K562 (cell line): ENCODE data around the gene GCSAM. TPM values are rescaled to one million over a fixed set of nuclear protein-coding genes. Genes with fewer than 3 reads are reported as not detected.

ENCODE experiments used
- ATAC-seq: fragments of 200-7000 bp; cut with Tn5 transposase; 3 replicates; pipeline ENCODE4 v1.9.1; 2020; ENCODE audit warnings: moderate library complexity
- BruUV-seq: library from RNA; stranded (reverse); fragments of 400-500 nt; replicated peaks from 2 replicates; lab custom pipeline; 2021; lab: Mats Ljungman, UMichigan
- CTCF ChIA-PET: fragments of 300-600 bp; formaldehyde crosslinking; extraction: SDS; loops from one replicate; lab custom pipeline; 2021; ENCODE audit warnings: low intra/inter-chr PET ratio; lab: Yijun Ruan, JAX
- POLR2A ChIA-PET: fragments of 300-600, 350-650 bp; sonication (Branson Sonifier 250); formaldehyde crosslinking; extraction: SDS; loops from one replicate; lab custom pipeline; 2021; ENCODE audit warnings: antibody characterized with exemption, inconsistent platforms; lab: Yijun Ruan, JAX
- DNase-seq, 4 experiments: peaks; one replicate each; pipeline versions ENCODE4 v3.0.0 to v3.0.0-alpha.2; 2011 to 2018; ENCODE audit warnings: low spot score in 3 of 4, mixed read lengths in 3 of 4; ENCODE audit errors: extremely low read depth in 1 of 4
- FAIRE-seq: peaks from 2 replicates; lab custom pipeline; 2011; peaks lifted over from hg19 to GRCh38; lab: Jason Lieb, UNC
- H2AFZ ChIP-seq: 2 replicates; pipeline ENCODE4 v1.6.0; 2011; ENCODE audit warnings: low read depth, low read length, control low read depth, inconsistent platforms
- H3K27ac ChIP-seq: fragments of 200-600 bp; 3 replicates; pipeline ENCODE4 v1.8.0; 2011; ENCODE audit warnings: low read depth, mild to moderate bottlenecking, control low read depth, inconsistent platforms, low read length, moderate library complexity, mixed read lengths; ENCODE audit errors: extremely low read depth
- H3K27me3 ChIP-seq, 2 experiments: fragments of 300-600 bp in 1 of 2; 2 replicates in 1 of 2; 3 replicates in 1 of 2; pipeline versions ENCODE4 v1.6.0 to v1.8.0; 2011; ENCODE audit warnings: inconsistent platforms in 2 of 2, low read length in 2 of 2, mild to moderate bottlenecking in 1 of 2, mixed read lengths in 1 of 2, moderate library complexity in 1 of 2; ENCODE audit not compliant: control insufficient read depth in 2 of 2, insufficient read depth in 2 of 2
- H3K36me3 ChIP-seq: fragments of 300-600 bp; 3 replicates; pipeline ENCODE4 v1.8.0; 2011; ENCODE audit warnings: mild to moderate bottlenecking, low read length, inconsistent platforms; ENCODE audit not compliant: control insufficient read depth, insufficient read depth
- H3K4me1 ChIP-seq, 2 experiments: fragments of 200-600 bp in 1 of 2; replicated peaks in 1 of 2; 2 replicates in 1 of 2; 3 replicates in 1 of 2; pipeline versions ENCODE4 v1.5.1 to v1.8.0; 2011; ENCODE audit warnings: inconsistent platforms in 2 of 2, low read length in 2 of 2, mild to moderate bottlenecking in 1 of 2, mixed read lengths in 1 of 2, moderate library complexity in 1 of 2; ENCODE audit not compliant: control insufficient read depth in 2 of 2, insufficient read depth in 2 of 2
- H3K4me2 ChIP-seq: 2 replicates; pipeline ENCODE4 v1.6.1; 2011; ENCODE audit warnings: low read length, control low read depth, inconsistent platforms, mixed read lengths; ENCODE audit not compliant: insufficient read depth
- H3K4me3 ChIP-seq: fragments of 200-600 bp; sonication (generic), shearing (Covaris generic); 2 replicates; pipeline ENCODE4 v1.5.1; 2016; ENCODE audit warnings: control low read depth, inconsistent platforms
- H3K79me2 ChIP-seq: fragments of 200-600 bp; 3 replicates; pipeline ENCODE4 v1.8.0; 2011; ENCODE audit warnings: low read length, inconsistent platforms; ENCODE audit not compliant: control insufficient read depth, insufficient read depth
- H3K9ac ChIP-seq, 2 experiments: 2 replicates each; pipeline versions ENCODE4 v1.6.0 to v1.6.1; 2011; ENCODE audit warnings: low read depth in 2 of 2, low read length in 2 of 2, control low read depth in 1 of 2, inconsistent platforms in 1 of 2, mild to moderate bottlenecking in 1 of 2, mixed read lengths in 1 of 2; ENCODE audit not compliant: insufficient read depth in 1 of 2
- H3K9me1 ChIP-seq: one replicate; pipeline ENCODE4 v1.6.0; 2011; ENCODE audit warnings: inconsistent platforms, mild to moderate bottlenecking, low read length, moderate library complexity; ENCODE audit not compliant: control insufficient read depth, insufficient read depth
- H3K9me3 ChIP-seq: replicated peaks from 2 replicates; pipeline ENCODE4 v1.5.1; 2011; ENCODE audit warnings: low read depth, low read length, inconsistent platforms; ENCODE audit not compliant: control insufficient read depth, insufficient read depth
- H4K20me1 ChIP-seq: replicated peaks from 2 replicates; pipeline ENCODE4 v1.6.1; 2011; ENCODE audit warnings: low read length, inconsistent platforms, mixed read lengths; ENCODE audit not compliant: control insufficient read depth, insufficient read depth
- BRCA1 ChIP-seq, 2 experiments: fragments of 450-650 bp in 1 of 2; sonication (generic) in 1 of 2; formaldehyde crosslinking in 1 of 2; IDR thresholded peaks; 2 replicates each; pipeline versions ENCODE4 v1.5.0 to v1.6.1; 2017 to 2020; ENCODE audit warnings: mild to moderate bottlenecking in 1 of 2, missing genetic modification reagents in 1 of 2
- BRD4 ChIP-seq: fragments of 200-600 bp; sonication (generic); IDR thresholded peaks from 2 replicates; pipeline ENCODE4 v1.6.1; 2017; ENCODE audit warnings: inconsistent platforms
- CBX2 ChIP-seq: fragments of 200-600 bp; sonication (generic); IDR thresholded peaks from one replicate; pipeline ENCODE4 v1.6.1; 2012; ENCODE audit warnings: mild to moderate bottlenecking, low read length, inconsistent platforms; ENCODE audit not compliant: insufficient read depth, poor library complexity, severe bottlenecking
- DACH1 ChIP-seq: fragments of 450-650 bp; IDR thresholded peaks from 2 replicates; pipeline ENCODE4 v1.6.1; 2018; ENCODE audit not compliant: partially characterized antibody
- FOXJ2 ChIP-seq: fragments of 200-800 bp; sonication (Bioruptor generic); IDR thresholded peaks from 2 replicates; pipeline ENCODE4 v1.6.1; 2016; ENCODE audit warnings: missing genetic modification characterization, missing compliant biosample characterization
- HDAC2 ChIP-seq: fragments of 450-650 bp; IDR thresholded peaks from 2 replicates; pipeline ENCODE4 v1.6.1; 2016; ENCODE audit warnings: mild to moderate bottlenecking
- PHTF2 ChIP-seq: fragments of 250-450 bp; sonication (Bioruptor Pico); IDR thresholded peaks from 2 replicates; pipeline ENCODE4 v1.5.0; 2021; ENCODE audit warnings: mild to moderate bottlenecking
- RBBP5 ChIP-seq: fragments of 200-600 bp; sonication (generic); IDR thresholded peaks from 2 replicates; pipeline ENCODE4 v1.6.1; 2012; ENCODE audit warnings: borderline replicate concordance, mild to moderate bottlenecking, low read length, control low read depth, inconsistent platforms; ENCODE audit not compliant: insufficient read depth, poor library complexity, severe bottlenecking
- RREB1 ChIP-seq: fragments of 250-450 bp; sonication (Bioruptor Pico); IDR thresholded peaks from 2 replicates; pipeline ENCODE4 v1.4.0; 2020
- SUPT5H ChIP-seq: fragments of 450-650 bp; IDR thresholded peaks from 2 replicates; pipeline ENCODE4 v1.6.1; 2016
- TAF7 ChIP-seq: fragments of 450-650 bp; IDR thresholded peaks from 2 replicates; pipeline ENCODE4 v1.6.1; 2016; ENCODE audit warnings: missing genetic modification characterization, missing compliant biosample characterization
- THRB ChIP-seq: fragments of 450-650 bp; formaldehyde crosslinking; conservative IDR thresholded peaks from 2 replicates; pipeline ENCODE4 v1.4.0; 2022; ENCODE audit warnings: mild to moderate bottlenecking, missing genetic modification characterization
- TRIM24 ChIP-seq, 2 experiments: fragments of 450-650 bp; IDR thresholded peaks; 2 replicates each; pipeline ENCODE4 v1.6.1; 2016
- TSC22D4 ChIP-seq: fragments of 450-650 bp; IDR thresholded peaks from 2 replicates; pipeline ENCODE4 v1.6.1; 2016; ENCODE audit warnings: missing genetic modification characterization, missing biosample characterization, control low read depth
- U2AF1 ChIP-seq: fragments of 200-400 bp; formaldehyde crosslinking; optimal IDR thresholded peaks from 2 replicates; pipeline ENCODE3; 2017; ENCODE audit warnings: mild to moderate bottlenecking, low read depth, low read length, moderate library complexity
- USF2 ChIP-seq: sonication (generic); formaldehyde crosslinking; IDR thresholded peaks from 2 replicates; pipeline ENCODE4 v1.5.0; 2020; ENCODE audit warnings: missing genetic modification reagents
- WGBS: fragments of 100-300 bp; shearing (Covaris generic); methylation state at CpG from one replicate; pipeline ENCODE4 v1.1.6; 2016; ENCODE audit warnings: low coverage, mixed read lengths; ENCODE audit not compliant: insufficient coverage; ENCODE audit errors: missing lambda C conversion rate; 5-methylcytosine and 5-hydroxymethylcytosine counted together
- in situ Hi-C: fragments of 300-500 bp; cut with MboI; formaldehyde crosslinking; loops from 4 replicates; pipeline ENCODE4 v1.15.0; 2018; ENCODE audit warnings: inconsistent platforms, mixed read lengths
- intact Hi-C: fragments of 100-400 bp; cut with micrococcal nuclease; formaldehyde crosslinking; loops from 2 replicates; pipeline ENCODE4 v1.14.2; 2022
- polyA plus RNA-seq, 8 experiments: library from polyadenylated mRNA; depleted of rRNA in 4 of 8; stranded (reverse) in 5 of 8; unstranded in 3 of 8; fragments of >200 nt; fragmentation: Nextera tagmentation in 2 of 8; fragmentation: Illumina TruSeq in 1 of 8; extraction: Ambion mirVana in 2 of 8; extraction: Trizol in 1 of 8; gene quantifications; 2 replicates each; pipeline versions ENCODE4 v1.2.1 to v1.2.3, GENCODE V29; 2011 to 2014; ENCODE audit warnings: inconsistent platforms in 1 of 8, missing spikeins in 1 of 8
- total RNA-seq, 7 experiments: library from RNA; depleted of rRNA in 6 of 7; stranded (reverse); fragments of >200 nt in 6 of 7; fragmentation: Illumina TruSeq in 2 of 7; extraction: Trizol in 2 of 7; gene quantifications; 2 replicates each; pipeline versions ENCODE4 v1.2.1 to v1.2.3, GENCODE V29; 2011 to 2021; ENCODE audit warnings: low replicate concordance in 1 of 7

The GCSAM gene
- total and polyA plus RNA-seq, 9 of the 15 experiments (the other 6 are each of a cell fraction or from before 2014, with no cell fraction given), result 0.10 TPM; not detected in 8

- Histone ChIP-seq H3K4me2 (no peak overlapping the region), H3K9ac (no peak overlapping the region), H3K9me3 (no peaks in the 10 kb centered on the region), H2AFZ (no peak overlapping the region), H3K4me3 (no peak overlapping the region), H3K9me1 (no peaks in the 10 kb centered on the region), H3K27me3 (no peaks in the 10 kb centered on the region), H3K79me2 (no peaks in the 10 kb centered on the region), H3K4me1 (peaks cover 5 to 9% of the 10 kb centered on the region in 2 experiments; a peak in 3 of 5 replicates), H4K20me1 (no peaks in the 10 kb centered on the region), H3K27ac (no peak overlapping the region), H3K36me3 (no peaks in the 10 kb centered on the region)
- POLR2A ChIA-PET, result no interaction called here
- intact Hi-C loops (no loop called here), in situ Hi-C loops (no loop called here)
- DNase-seq, result no peak
- WGBS, result 28% methylated on average over 6 of the region's 6 CpGs
- CTCF ChIA-PET, result no interaction called here
- ATAC-seq, result no peak
- TF ChIP-seq TAF7 (tag) (no peak), THRB (no peak), RREB1 (CRISPR knock-in tag) (no peak), TRIM24 (IDR thresholded peaks at IDR 0.05) (no peak), BRCA1 (IDR thresholded peaks at IDR 0.05) (no peak), BRCA1 (CRISPR knock-in tag; IDR thresholded peaks at IDR 0.05) (no peak), FOXJ2 (tag) (no peak), TSC22D4 (tag) (no peak), CBX2 (no peak), DACH1 (no peak), PHTF2 (CRISPR knock-in tag) (no peak), BRD4 (no peak), U2AF1 (no peak), RBBP5 (no peak), HDAC2 (no peak), USF2 (CRISPR knock-in tag) (no peak), SUPT5H (no peak)
- BruUV-seq, result no TSS peak
- no peak for FAIRE-seq
Observed at GRCh38 chr3:112090887-112091586, 42.0 kb downstream of the GCSAM start.
